ENCODE results near the gene VPS26A.

DNA sequence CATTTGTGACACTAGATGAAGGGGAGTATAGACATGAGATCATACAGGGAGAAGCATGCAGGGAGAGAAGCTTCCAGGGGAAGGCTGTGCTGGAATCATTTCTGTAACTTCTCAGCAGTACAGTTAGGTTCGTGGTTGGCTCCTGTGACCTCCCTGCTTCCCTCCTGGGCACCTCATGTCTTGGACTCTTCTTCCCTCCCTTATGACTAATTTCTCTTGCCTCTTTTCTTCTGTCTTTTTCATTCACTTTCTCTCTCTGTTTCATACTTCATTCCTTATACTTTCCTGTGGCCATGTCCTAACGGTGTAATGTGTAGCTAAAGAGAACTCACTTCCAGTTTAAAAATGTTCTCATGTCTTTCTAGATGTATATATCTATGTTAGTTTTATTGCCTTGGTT lies 77.1 kb downstream of the VPS26A start:
- TF ChIP-seq, protein P1, sequence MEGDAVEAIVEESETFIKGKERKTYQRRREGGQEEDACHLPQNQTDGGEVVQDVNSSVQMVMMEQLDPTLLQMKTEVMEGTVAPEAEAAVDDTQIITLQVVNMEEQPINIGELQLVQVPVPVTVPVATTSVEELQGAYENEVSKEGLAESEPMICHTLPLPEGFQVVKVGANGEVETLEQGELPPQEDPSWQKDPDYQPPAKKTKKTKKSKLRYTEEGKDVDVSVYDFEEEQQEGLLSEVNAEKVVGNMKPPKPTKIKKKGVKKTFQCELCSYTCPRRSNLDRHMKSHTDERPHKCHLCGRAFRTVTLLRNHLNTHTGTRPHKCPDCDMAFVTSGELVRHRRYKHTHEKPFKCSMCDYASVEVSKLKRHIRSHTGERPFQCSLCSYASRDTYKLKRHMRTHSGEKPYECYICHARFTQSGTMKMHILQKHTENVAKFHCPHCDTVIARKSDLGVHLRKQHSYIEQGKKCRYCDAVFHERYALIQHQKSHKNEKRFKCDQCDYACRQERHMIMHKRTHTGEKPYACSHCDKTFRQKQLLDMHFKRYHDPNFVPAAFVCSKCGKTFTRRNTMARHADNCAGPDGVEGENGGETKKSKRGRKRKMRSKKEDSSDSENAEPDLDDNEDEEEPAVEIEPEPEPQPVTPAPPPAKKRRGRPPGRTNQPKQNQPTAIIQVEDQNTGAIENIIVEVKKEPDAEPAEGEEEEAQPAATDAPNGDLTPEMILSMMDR (IDR thresholded peaks at IDR 0.05), result no peak
- TF ChIP-seq POLR2A (IDR thresholded peaks at IDR 0.05), result no peak
